HG03064 (cell line): ENCODE data around the gene FATE1.
A peak's percentile ranks its signal among the peaks of the same experiment; 100 is the strongest.
"Not testable (repeated sequence)": the region's sequence is repeated elsewhere in the genome, so short reads cannot be mapped to it uniquely, and the experiment has no call there.

ENCODE experiments used
- ATAC-seq: cut with Tn5 transposase; IDR thresholded peaks from one replicate; pipeline ENCODE4 v1.9.1; 2021; ENCODE audit warnings: low read depth; ENCODE audit not compliant: unreplicated experiment

FATE1 gene

GRCh38 chrX:151715752-151716151 lies at the start of gene FATE1:
FATE1 (plus strand) TSS chrX:151716035; CDS start chrX:151716120, 85 bp downstream.
- no peak for ATAC-seq

GRCh38 chrX:151675121-151675746 lies 40.6 kb upstream of the FATE1 start:
- ATAC-seq, result no peak

GRCh38 chrX:151676196-151676595 lies 39.6 kb upstream of the FATE1 start:
- ATAC-seq, result no peak

GRCh38 chrX:151679798-151680402 lies 35.9 kb upstream of the FATE1 start:
- ATAC-seq, result no peak

- peak; percentile 92 for ATAC-seq
Measured at GRCh38 chrX:151680805-151681204, 35.0 kb upstream of the FATE1 start.

GRCh38 chrX:151687635-151688034 lies 28.2 kb upstream of the FATE1 start:
- ATAC-seq, result no peak

- no peak for ATAC-seq
Measured at GRCh38 chrX:151688695-151689094, 27.1 kb upstream of the FATE1 start.

- no peak for ATAC-seq
Measured at GRCh38 chrX:151692825-151693224, 23.0 kb upstream of the FATE1 start.

GRCh38 chrX:151694121-151694520 lies 21.7 kb upstream of the FATE1 start:
- no peak for ATAC-seq

- no peak for ATAC-seq
Measured at GRCh38 chrX:151694661-151695582, 20.9 kb upstream of the FATE1 start, which contains the start of gene PRRG3. PRRG3 (plus strand) TSS chrX:151695458; CDS start chrX:151698815, 3,357 bp downstream.

- ATAC-seq, result no peak
Measured at GRCh38 chrX:151695583-151696340, 20.1 kb upstream of the FATE1 start.

- not testable (repeated sequence) for ATAC-seq
Measured at GRCh38 chrX:151697082-151697481, 18.8 kb upstream of the FATE1 start.

GRCh38 chrX:151697522-151697921 lies 18.3 kb upstream of the FATE1 start:
- ATAC-seq, result no peak

- no peak for ATAC-seq
Measured at GRCh38 chrX:151698485-151698884, 17.4 kb upstream of the FATE1 start.

- no peak for ATAC-seq
Measured at GRCh38 chrX:151699746-151700145, 16.1 kb upstream of the FATE1 start.

GRCh38 chrX:151700581-151700980 lies 15.3 kb upstream of the FATE1 start:
- ATAC-seq, result no peak

- ATAC-seq, result no peak
Measured at GRCh38 chrX:151701071-151701470, 14.8 kb upstream of the FATE1 start.

GRCh38 chrX:151701531-151701930 lies 14.3 kb upstream of the FATE1 start:
- ATAC-seq, result no peak

- no peak for ATAC-seq
Measured at GRCh38 chrX:151702026-151702714, 13.7 kb upstream of the FATE1 start.

GRCh38 chrX:151702741-151703340 lies 13.0 kb upstream of the FATE1 start:
- no peak for ATAC-seq
